DOHH2 (cell line): ENCODE results near the gene THOC1.
"Not testable (repeated sequence)": the region's sequence is repeated elsewhere in the genome, so short reads cannot be mapped to it uniquely, and the experiment has no call there.

Experiments
- H3F3A ChIP-seq: fragments of 200-600 bp; sonication (generic), shearing (Covaris generic); 2 replicates; pipeline ENCODE4 v1.6.0; 2016; ENCODE audit warnings: antibody characterized with exemption, mild to moderate bottlenecking; ENCODE audit not compliant: control insufficient read depth, insufficient read depth
- H3K27ac ChIP-seq: fragments of 200-600 bp; sonication (generic); 2 replicates; pipeline ENCODE4 v1.5.1; 2014; ENCODE audit warnings: low read depth, mild to moderate bottlenecking, low read length, moderate library complexity
- H3K27me3 ChIP-seq: fragments of 200-600 bp; sonication (generic); 2 replicates; pipeline ENCODE4 v1.6.1; 2014; ENCODE audit warnings: mild to moderate bottlenecking, low read length, mixed read lengths; ENCODE audit not compliant: control insufficient read depth
- H3K36me3 ChIP-seq: fragments of 200-600 bp; sonication (generic); 2 replicates; pipeline ENCODE4 v1.6.1; 2014; ENCODE audit warnings: mild to moderate bottlenecking, low read length, moderate library complexity, mixed read lengths; ENCODE audit not compliant: control insufficient read depth
- H3K4me1 ChIP-seq: fragments of 200-600 bp; sonication (generic); 2 replicates; pipeline ENCODE4 v1.6.1; 2014; ENCODE audit warnings: mild to moderate bottlenecking, low read length, mixed read lengths; ENCODE audit not compliant: control insufficient read depth
- H3K4me2 ChIP-seq: fragments of 200-600 bp; sonication (generic); 2 replicates; pipeline ENCODE4 v1.6.0; 2014; ENCODE audit warnings: mild to moderate bottlenecking, low read length, moderate library complexity
- H3K4me3 ChIP-seq: fragments of 200-600 bp; sonication (generic); 2 replicates; pipeline ENCODE4 v1.5.1; 2014; ENCODE audit warnings: mild to moderate bottlenecking, low read length, mixed read lengths
- H3K79me2 ChIP-seq: fragments of 200-600 bp; sonication (generic); 2 replicates; pipeline ENCODE4 v1.6.1; 2014; ENCODE audit warnings: mild to moderate bottlenecking, low read length, mixed read lengths; ENCODE audit not compliant: control insufficient read depth
- H3K9me2 ChIP-seq: fragments of 200-600 bp; sonication (generic); replicated peaks from 2 replicates; pipeline ENCODE4 v1.6.1; 2014; ENCODE audit warnings: mild to moderate bottlenecking, low read length, mixed read lengths; ENCODE audit not compliant: control insufficient read depth
- H3K9me3 ChIP-seq: fragments of 200-600 bp; sonication (generic); 2 replicates; pipeline ENCODE4 v1.6.1; 2014; ENCODE audit warnings: antibody characterized with exemption, low read length, mixed read lengths; ENCODE audit not compliant: control insufficient read depth, insufficient read depth
- H4K20me1 ChIP-seq: fragments of 200-600 bp; sonication (generic); 2 replicates; pipeline ENCODE4 v1.6.0; 2014; ENCODE audit warnings: low read depth, mild to moderate bottlenecking, antibody characterized with exemption, low read length, moderate library complexity; ENCODE audit not compliant: control insufficient read depth, insufficient read depth
- EZH2phosphoT487 ChIP-seq: fragments of 200-600 bp; sonication (generic); IDR thresholded peaks from 2 replicates; pipeline ENCODE4 v1.6.1; 2017; ENCODE audit warnings: borderline replicate concordance, mild to moderate bottlenecking, antibody characterized with exemption, low read length, moderate library complexity, mixed read lengths
- TF ChIP-seq, protein P1 (sequence below): fragments of 200-600 bp; sonication (generic); IDR thresholded peaks from one replicate; pipeline ENCODE4 v1.5.1; 2014; ENCODE audit warnings: antibody characterized with exemption, mild to moderate bottlenecking, low read depth, low read length; ENCODE audit not compliant: poor library complexity, severe bottlenecking

Gene THOC1

DNA sequence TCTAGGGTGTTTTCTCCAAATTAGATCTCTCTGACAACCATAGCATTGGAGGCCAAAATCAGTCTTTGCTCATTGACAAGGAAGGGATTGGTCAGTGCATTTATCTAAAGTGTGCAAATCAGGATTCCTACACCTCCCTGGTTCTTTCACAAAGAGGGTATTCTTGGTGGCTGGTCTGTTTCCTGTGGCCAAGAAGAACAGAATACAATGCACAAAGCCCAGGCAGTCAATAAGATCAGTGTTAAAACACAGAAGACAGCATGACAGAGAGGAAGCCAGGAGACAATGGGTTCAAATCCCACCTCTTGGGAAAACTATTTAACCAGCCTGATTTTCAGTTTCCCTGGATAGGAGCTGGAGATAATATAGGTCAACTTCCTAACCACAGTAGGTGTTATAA lies 46.1 kb upstream of the THOC1 start:
- Histone ChIP-seq H3K4me3 (no peak overlapping the region), H3K9me2 (no peaks in the 10 kb centered on the region), H3K4me2 (no peak overlapping the region), H3K27ac (no peak overlapping the region), H3K4me1 (no peaks in the 10 kb centered on the region), H3K27me3 (no peaks in the 10 kb centered on the region; the same call in 1 of the 2 replicates), H3F3A (no peaks in the 10 kb centered on the region), H3K36me3 (no peaks in the 10 kb centered on the region), H3K9me3 (no peaks in the 10 kb centered on the region), H4K20me1 (no peaks in the 10 kb centered on the region), H3K79me2 (no peaks in the 10 kb centered on the region)
- TF ChIP-seq EZH2phosphoT487, result no peak
- TF ChIP-seq, protein P1, sequence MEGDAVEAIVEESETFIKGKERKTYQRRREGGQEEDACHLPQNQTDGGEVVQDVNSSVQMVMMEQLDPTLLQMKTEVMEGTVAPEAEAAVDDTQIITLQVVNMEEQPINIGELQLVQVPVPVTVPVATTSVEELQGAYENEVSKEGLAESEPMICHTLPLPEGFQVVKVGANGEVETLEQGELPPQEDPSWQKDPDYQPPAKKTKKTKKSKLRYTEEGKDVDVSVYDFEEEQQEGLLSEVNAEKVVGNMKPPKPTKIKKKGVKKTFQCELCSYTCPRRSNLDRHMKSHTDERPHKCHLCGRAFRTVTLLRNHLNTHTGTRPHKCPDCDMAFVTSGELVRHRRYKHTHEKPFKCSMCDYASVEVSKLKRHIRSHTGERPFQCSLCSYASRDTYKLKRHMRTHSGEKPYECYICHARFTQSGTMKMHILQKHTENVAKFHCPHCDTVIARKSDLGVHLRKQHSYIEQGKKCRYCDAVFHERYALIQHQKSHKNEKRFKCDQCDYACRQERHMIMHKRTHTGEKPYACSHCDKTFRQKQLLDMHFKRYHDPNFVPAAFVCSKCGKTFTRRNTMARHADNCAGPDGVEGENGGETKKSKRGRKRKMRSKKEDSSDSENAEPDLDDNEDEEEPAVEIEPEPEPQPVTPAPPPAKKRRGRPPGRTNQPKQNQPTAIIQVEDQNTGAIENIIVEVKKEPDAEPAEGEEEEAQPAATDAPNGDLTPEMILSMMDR, result no peak

DNA sequence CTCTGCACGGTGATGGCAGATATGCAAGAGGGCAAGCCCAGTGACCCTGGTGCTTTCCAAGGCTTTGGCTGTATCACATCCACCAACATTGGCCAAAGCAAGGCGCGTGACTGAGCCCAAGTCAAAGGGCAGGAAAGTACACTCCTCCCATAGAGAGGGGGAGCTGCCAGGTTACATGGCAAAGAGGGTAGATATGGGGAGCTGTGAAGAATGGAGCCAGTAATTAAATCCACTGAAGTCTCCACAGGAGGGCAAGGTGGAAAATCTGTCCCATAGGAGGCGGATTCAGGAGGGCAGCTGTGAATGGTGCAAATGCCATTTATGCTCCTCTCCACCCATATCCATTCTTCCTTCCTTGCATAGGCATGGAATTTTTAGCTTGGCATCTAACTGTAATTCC lies 44.6 kb upstream of the THOC1 start:
- Histone ChIP-seq H3K27ac (no peak overlapping the region), H3K4me1 (no peaks in the 10 kb centered on the region), H4K20me1 (no peaks in the 10 kb centered on the region), H3K79me2 (no peaks in the 10 kb centered on the region), H3K9me2 (no peaks in the 10 kb centered on the region), H3K27me3 (no peaks in the 10 kb centered on the region; the same call in 1 of the 2 replicates), H3K36me3 (no peaks in the 10 kb centered on the region), H3K4me3 (no peak overlapping the region), H3F3A (no peaks in the 10 kb centered on the region), H3K9me3 (no peaks in the 10 kb centered on the region), H3K4me2 (no peak overlapping the region)
- no peak for TF ChIP-seq EZH2phosphoT487
- TF ChIP-seq, protein P1, result no peak

DNA sequence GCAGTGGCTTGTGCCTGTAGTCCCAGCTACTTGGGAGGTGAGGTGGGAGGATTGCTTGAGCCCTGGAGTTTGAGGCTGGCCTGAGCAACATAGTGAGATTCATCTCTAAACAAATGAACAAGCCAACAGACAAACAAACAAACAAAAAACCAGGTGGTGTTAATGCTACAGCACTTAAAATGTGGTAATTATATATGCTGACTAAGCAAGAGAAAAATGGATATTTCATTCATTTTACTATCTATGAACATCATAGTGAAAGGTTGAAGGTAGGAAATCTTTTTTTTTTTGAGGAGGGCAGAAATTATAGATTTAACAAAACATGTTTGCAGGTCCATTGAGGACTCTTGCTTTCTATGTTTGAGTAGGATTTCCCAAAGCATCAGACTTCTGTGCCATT lies 42.2 kb upstream of the THOC1 start:
- H3K27ac ChIP-seq, result no peak overlapping the region
- H3K27me3 ChIP-seq, result no peaks in the 10 kb centered on the region; the same call in 1 of the 2 replicates

DNA sequence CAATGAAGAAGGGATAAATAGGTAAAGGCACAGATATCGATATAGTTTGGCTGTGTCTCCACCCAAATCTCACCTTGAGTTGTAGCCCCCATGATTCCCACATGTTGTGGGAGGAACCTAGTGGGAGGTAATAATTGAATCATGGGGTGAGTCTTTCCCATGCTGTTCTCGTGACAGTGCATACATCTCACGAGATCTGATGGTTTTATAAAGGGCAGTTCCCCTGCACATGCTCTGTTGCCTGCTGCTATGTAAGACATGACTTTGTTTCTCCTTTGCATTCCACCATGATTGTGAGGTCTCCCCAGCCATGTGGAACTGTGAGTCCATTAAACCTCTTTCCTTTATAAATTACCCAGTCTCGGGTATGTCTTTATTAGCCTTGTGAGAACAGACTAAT lies 40.2 kb upstream of the THOC1 start:
- not testable (repeated sequence) for H3K4me2 ChIP-seq, H3K27me3 ChIP-seq, H3K9me3 ChIP-seq, H3K79me2 ChIP-seq, H3K9me2 ChIP-seq, H3K36me3 ChIP-seq, H3K4me1 ChIP-seq, H4K20me1 ChIP-seq, H3K27ac ChIP-seq, H3F3A ChIP-seq, H3K4me3 ChIP-seq

More for the DNA sequence above, 42.2 kb upstream of the THOC1 start:
- Histone ChIP-seq H3F3A (no peaks in the 10 kb centered on the region), H3K9me2 (no peaks in the 10 kb centered on the region), H4K20me1 (no peaks in the 10 kb centered on the region), H3K79me2 (no peaks in the 10 kb centered on the region), H3K4me2 (no peak overlapping the region), H3K4me3 (no peak overlapping the region), H3K4me1 (no peaks in the 10 kb centered on the region), H3K36me3 (no peaks in the 10 kb centered on the region), H3K9me3 (no peaks in the 10 kb centered on the region)
- no peak for TF ChIP-seq EZH2phosphoT487
- TF ChIP-seq, protein P1, result no peak
